Right lobe of liver (tissue), 6 donors: ENCODE measurements around the gene ADAMTS14. TPM values are rescaled to one million over a fixed set of nuclear protein-coding genes. Genes with fewer than 3 reads are reported as not detected.

Experiments used
- ATAC-seq, 4 donors: fragments of 200-7000 bp; cut with Tn5 transposase; one replicate each; pipeline ENCODE4 v1.9.1; 2020; ENCODE audit warnings: mild to moderate bottlenecking in 4 of 4, moderate library complexity in 4 of 4
- DNase-seq, 3 donors: peaks; one replicate each; pipeline ENCODE4 v3.0.0-alpha.2; 2020
- H3K27ac ChIP-seq, 3 donors: fragments of 200-600 bp; one replicate each; pipeline ENCODE4 v1.8.0; 2022
- H3K27me3 ChIP-seq, 2 donors: fragments of 200-600 bp; one replicate each; pipeline ENCODE4 v1.8.0; 2022
- H3K36me3 ChIP-seq, 4 donors: fragments of 200-600 bp; sonication (generic) in 1 of 4; one replicate each; pipeline versions ENCODE4 v1.5.1 to v1.8.0; 2017 to 2022; ENCODE audit warnings: control low read depth in 1 of 4
- H3K4me1 ChIP-seq, 4 donors: fragments of 200-600 bp; sonication (generic) in 1 of 4; one replicate each; pipeline versions ENCODE4 v1.5.1 to v1.8.0; 2017 to 2022; ENCODE audit warnings: control low read depth in 1 of 4
- H3K4me3 ChIP-seq, 3 donors: fragments of 200-600 bp; one replicate each; pipeline ENCODE4 v1.8.0; 2022
- H3K9me3 ChIP-seq, 4 donors: fragments of 200-600 bp; sonication (generic) in 1 of 4; one replicate each; pipeline versions ENCODE4 v1.5.1 to v1.8.0; 2017 to 2022; ENCODE audit warnings: control low read depth in 1 of 4
- CTCF ChIP-seq, 4 donors: fragments of 200-600 bp in 3 of 4; fragments of 450-650 bp in 1 of 4; IDR thresholded peaks; one replicate each; pipeline versions ENCODE4 v1.5.1 to v1.8.0; 2016 to 2022; ENCODE audit warnings: antibody characterized with exemption in 4 of 4, mild to moderate bottlenecking in 2 of 4
- POLR2A ChIP-seq: fragments of 450-650 bp; IDR thresholded peaks from one replicate; pipeline ENCODE4 v1.6.1; 2017; ENCODE audit warnings: antibody characterized with exemption, mild to moderate bottlenecking
- WGBS: methylation state at CpG from one replicate; pipeline ENCODE4 v1.1.6; 2018; ENCODE audit warnings: low coverage, low lambda C conversion rate; ENCODE audit not compliant: insufficient coverage; ENCODE audit errors: missing lambda C conversion rate; 5-methylcytosine and 5-hydroxymethylcytosine counted together
- intact Hi-C, 2 donors: fragments of 100-400 bp; cut with DNase I; formaldehyde crosslinking; loops; one replicate each; pipeline versions ENCODE4 v1.11.2 to v1.14.1; 2022
- total RNA-seq, 6 experiments: library from RNA; depleted of rRNA in 2 of 6; stranded (reverse); fragments of >200 nt in 2 of 6; fragmentation: NEBNext Ultra II Directional in 3 of 6; extraction: Animal tissue kit (Norgen Biotek cat#: 25700) in 3 of 6; gene quantifications; one replicate each; pipeline versions ENCODE4 v1.1.0 to v1.2.4, GENCODE V29; 2016 to 2023
- donor health status: DM: no; HTN: yes; CAD: no.
- donor health status: DM: no; HTN: no; CAD: no.
- donor health status: DM: no; HTN: no; CAD: no.
- donor health status: DM: no; HTN: yes; CAD: no.
- donor health status: DM: no; HTN: yes; CAD: no.

The ADAMTS14 gene
- total RNA-seq, 6 experiments from 2014 or later, result 0.06 to 0.18 (median 0.11) TPM

GRCh38 chr10:70781461-70782051 lies 109.2 kb downstream of the ADAMTS14 start:
- 100% methylated on average over 5 of the region's 8 CpGs for WGBS
- ATAC-seq, result no peak
- H3K4me1 ChIP-seq, result no peaks in the 10 kb centered on the region
- no peaks in the 10 kb centered on the region for H3K27me3 ChIP-seq
- TF ChIP-seq CTCF (IDR thresholded peaks at IDR 0.05) (no peak), POLR2A (no peak)
- DNase-seq, result no peak
- intact Hi-C loops, result no loop called here
- no peaks in the 10 kb centered on the region for H3K36me3 ChIP-seq
- H3K27ac ChIP-seq, result no peak overlapping the region
- no peak overlapping the region for H3K4me3 ChIP-seq
- H3K9me3 ChIP-seq, result no peaks in the 10 kb centered on the region

- Histone ChIP-seq H3K27me3 (no peaks in the 10 kb centered on the region), H3K9me3 (no peaks in the 10 kb centered on the region), H3K4me1 (no peaks in the 10 kb centered on the region), H3K36me3 (no peaks in the 10 kb centered on the region), H3K27ac (no peak overlapping the region), H3K4me3 (no peak overlapping the region)
- intact Hi-C loops, result no loop called here
- DNase-seq, result no peak
- peak in 1 of 4 donors; percentile 19 for ATAC-seq
- no CpG with 5 or more reads among the region's 4 CpGs for WGBS
- TF ChIP-seq CTCF (IDR thresholded peaks at IDR 0.05), result no peak
Observed at GRCh38 chr10:70782086-70782745, 109.9 kb downstream of the ADAMTS14 start.

GRCh38 chr10:70782746-70783680 lies 110.7 kb downstream of the ADAMTS14 start:
- no peak for DNase-seq
- Histone ChIP-seq H3K36me3 (no peaks in the 10 kb centered on the region), H3K27me3 (no peaks in the 10 kb centered on the region), H3K4me1 (no peaks in the 10 kb centered on the region), H3K27ac (no peak overlapping the region), H3K9me3 (no peaks in the 10 kb centered on the region), H3K4me3 (no peak overlapping the region)
- 33% methylated on average over 4 of the region's 11 CpGs for WGBS
- intact Hi-C loops, result no loop called here
- ATAC-seq, result peak in 1 of 4 donors; percentile 26
- TF ChIP-seq POLR2A (no peak), CTCF (IDR thresholded peaks at IDR 0.05) (no peak)

- Histone ChIP-seq H3K36me3 (no peaks in the 10 kb centered on the region), H3K4me3 (no peak overlapping the region), H3K4me1 (no peaks in the 10 kb centered on the region), H3K27ac (no peak overlapping the region), H3K27me3 (no peaks in the 10 kb centered on the region), H3K9me3 (no peaks in the 10 kb centered on the region)
- no peak for DNase-seq
- 54% methylated on average over 5 of the region's 5 CpGs for WGBS
- no peak for ATAC-seq
- intact Hi-C loops, result no loop called here
- TF ChIP-seq POLR2A, result no peak
- no peak for TF ChIP-seq CTCF (IDR thresholded peaks at IDR 0.05)
Observed at GRCh38 chr10:70784016-70784415, 111.7 kb downstream of the ADAMTS14 start.
